Central memory CD4-positive, alpha-beta T cell (primary cell): ENCODE results near the gene AKAP6.

ENCODE experiments used
- DNase-seq: peaks from one replicate; pipeline ENCODE4 v3.0.0; 2022

The AKAP6 gene

GRCh38 chr14:32847867-32848266, 518.8 kb downstream of the AKAP6 start:
- no peak for DNase-seq

- no peak for DNase-seq
These were observed 536.8 kb downstream of the AKAP6 start for GRCh38 chr14:32865827-32866376.

- no peak for DNase-seq
These were observed 554.1 kb downstream of the AKAP6 start for GRCh38 chr14:32883188-32883587.
